GM19099 (cell line): ENCODE results near the gene PTGR2.

Experiments
- POLR2A ChIP-seq: IDR thresholded peaks from 3 replicates; pipeline ENCODE4 v1.6.1; 2011; ENCODE audit warnings: low read depth; ENCODE audit not compliant: insufficient read length; ENCODE audit errors: extremely low read depth

The PTGR2 gene

GRCh38 chr14:73909681-73910080 is 58.0 kb downstream of the PTGR2 start:
- TF ChIP-seq POLR2A, result no peak

GRCh38 chr14:73913256-73913655 is 61.6 kb downstream of the PTGR2 start:
- TF ChIP-seq POLR2A, result no peak

GRCh38 chr14:73916324-73916723 is 64.7 kb downstream of the PTGR2 start:
- no peak for TF ChIP-seq POLR2A

GRCh38 chr14:73924337-73924736 is 72.7 kb downstream of the PTGR2 start:
- no peak for TF ChIP-seq POLR2A
